GM19025 (cell line): ENCODE measurements around the gene ST8SIA5.

Experiments used
- ATAC-seq: cut with Tn5 transposase; IDR thresholded peaks from one replicate; pipeline ENCODE4 v1.9.1; 2021; ENCODE audit warnings: mild to moderate bottlenecking, low read depth, moderate library complexity; ENCODE audit not compliant: unreplicated experiment

The ST8SIA5 gene

GRCh38 chr18:46748466-46748865 is 8.4 kb downstream of the ST8SIA5 start:
- ATAC-seq = no peak

- no peak for ATAC-seq
These were observed 16.8 kb downstream of the ST8SIA5 start for GRCh38 chr18:46740046-46740445.

DNA sequence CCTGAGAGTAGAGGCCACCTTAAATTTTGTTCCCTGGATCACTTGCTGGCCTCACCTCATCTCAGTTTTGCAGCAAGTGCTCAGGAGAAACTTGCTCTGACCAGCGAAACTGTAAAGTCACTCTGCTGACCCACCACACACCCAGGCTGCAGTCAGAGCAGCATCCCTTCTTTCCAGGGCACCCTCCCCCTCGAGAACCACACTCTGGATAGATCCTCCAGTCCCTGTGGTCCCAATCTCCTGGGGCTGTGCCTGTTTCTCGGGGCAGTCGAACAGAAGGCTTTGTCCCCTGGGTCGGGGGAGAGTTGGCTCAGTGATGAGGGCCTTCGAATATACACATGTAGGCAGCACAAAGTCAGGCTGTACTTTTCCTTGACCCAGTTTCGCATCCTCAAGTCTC is 18.4 kb downstream of the ST8SIA5 start:
- no peak for ATAC-seq

DNA sequence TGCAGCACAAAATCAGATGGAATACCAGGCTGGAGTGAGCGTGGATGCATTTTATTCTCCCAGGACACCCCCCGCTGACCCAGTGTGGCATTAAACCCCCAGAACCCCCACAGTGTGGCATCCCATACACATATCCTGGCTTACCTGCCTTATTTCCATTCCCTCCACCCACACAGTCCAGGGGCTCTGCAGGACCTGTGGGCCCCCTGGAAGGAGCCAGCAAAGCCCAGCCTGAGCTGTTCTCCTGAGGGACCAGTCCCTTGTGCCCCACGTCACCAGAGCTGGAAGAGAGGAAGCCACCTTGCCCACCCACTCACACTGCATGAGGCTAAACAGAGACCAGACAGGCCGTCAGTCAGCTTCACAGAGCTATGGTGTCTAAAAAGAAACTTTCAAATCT is 20.1 kb downstream of the ST8SIA5 start:
- ATAC-seq = no peak

GRCh38 chr18:46736135-46736534 is 20.7 kb downstream of the ST8SIA5 start:
- ATAC-seq = no peak

DNA sequence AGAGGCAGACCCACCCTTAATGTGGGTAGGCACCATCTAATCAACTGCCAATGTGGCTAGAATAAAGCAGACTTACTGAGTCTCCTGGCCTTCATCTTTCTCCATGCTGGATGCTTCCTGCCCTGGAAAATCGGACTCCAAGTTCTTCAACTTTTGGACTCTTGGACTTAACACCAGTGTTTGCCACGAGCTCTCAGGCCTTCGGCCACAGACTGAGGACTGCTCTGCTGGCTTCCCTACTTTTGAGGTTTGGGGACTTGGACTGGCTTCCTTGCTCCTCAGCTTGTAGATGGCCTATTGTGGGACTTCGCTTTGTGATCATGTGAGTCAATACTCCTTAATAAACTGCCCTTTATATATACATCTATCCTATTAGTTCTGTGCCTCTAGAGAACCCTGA is 21.9 kb downstream of the ST8SIA5 start:
- ATAC-seq = no peak

DNA sequence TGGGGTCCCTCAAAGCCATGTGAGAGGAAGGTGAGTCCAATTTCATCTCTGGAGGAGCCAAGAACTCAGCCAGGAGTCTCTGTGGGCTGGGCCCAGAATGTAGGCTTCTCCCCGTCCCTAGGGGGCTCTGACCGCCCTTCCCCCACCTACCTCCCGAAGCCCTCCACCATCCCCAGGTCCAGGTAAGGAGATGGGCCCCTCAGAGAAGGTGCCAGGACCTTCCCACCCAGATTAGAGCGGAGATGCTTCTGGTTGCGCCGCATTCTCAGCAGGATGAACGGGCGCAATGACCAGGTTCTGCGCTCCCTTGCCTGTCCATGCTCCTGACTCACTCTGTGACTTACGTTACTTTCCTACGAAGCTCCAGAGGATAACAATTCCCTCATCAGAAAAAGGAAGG is 23.0 kb downstream of the ST8SIA5 start:
- ATAC-seq = no peak

- no peak for ATAC-seq
These were observed 24.1 kb downstream of the ST8SIA5 start for GRCh38 chr18:46732801-46733200.

DNA sequence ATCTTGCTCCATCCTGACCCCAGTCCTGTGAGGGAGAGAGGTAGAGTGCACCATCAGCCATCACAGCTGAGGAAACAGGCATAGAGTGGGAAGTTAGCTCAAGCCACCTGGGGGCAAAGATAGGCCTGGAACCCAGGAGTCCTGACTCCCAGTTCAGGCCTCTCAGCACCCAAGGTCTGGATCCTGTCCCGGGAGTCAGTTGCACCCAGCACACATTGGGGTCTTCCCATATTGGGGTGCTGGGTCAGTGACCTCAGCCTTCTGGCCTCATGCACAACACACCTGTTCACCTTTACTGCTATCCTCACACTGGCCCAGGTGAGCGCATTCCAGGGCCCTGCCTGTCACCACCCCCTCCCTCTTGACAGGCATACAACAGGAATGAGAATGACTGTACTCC is 24.7 kb downstream of the ST8SIA5 start:
- no peak for ATAC-seq

DNA sequence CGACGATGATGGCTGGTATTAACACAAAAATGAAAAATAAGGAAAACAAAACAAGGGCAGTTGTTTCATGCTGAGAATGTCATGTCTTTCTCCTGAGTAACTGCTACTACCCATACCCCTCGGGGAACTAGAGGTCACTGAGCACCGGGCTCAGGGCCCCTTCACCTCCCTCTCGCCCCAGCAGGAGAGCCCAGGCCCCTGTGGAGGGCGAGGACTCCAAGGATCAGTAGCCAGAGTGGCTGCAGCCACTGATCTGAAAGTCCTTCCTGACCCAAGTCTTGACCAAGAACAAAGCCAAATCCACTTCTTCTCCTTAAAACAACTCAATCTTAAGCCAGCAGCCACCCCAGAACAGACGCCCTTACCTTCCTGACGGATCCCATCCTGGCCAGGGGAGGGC is 25.5 kb downstream of the ST8SIA5 start:
- ATAC-seq = no peak

DNA sequence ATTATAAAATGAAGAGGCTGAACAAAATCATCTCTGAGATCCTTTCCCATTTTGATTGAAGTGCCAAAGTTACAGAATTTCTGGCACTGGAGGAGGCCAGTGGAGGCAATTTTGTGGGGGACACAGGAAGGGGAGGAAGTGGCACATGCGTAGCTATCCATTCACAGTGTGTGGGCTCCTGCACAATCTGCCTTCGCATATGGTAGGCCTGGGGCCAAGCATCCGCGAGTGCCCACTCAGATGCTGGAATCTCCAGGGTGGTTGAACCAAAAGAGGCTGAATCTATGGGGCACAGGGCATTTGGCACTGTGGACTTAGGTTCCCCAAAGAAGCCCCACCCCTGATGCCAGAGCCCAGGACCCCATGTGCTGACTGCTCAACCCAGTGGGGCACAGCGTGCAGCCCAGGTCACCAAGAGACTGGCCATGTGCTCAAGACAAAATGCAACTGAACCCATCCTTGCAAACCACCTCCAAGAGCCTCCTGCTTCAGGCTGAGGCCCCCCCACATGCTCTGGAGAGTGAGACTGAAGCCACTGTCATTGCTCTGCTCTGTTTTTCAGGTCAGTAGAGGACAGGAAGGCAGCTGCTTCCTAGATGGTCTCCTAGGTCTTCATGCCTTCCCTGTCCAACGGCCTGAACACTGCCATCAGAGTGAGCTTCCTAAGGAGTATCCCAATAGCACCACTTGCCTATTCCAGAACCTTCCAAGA is 28.5 kb downstream of the ST8SIA5 start:
- ATAC-seq = no peak

GRCh38 chr18:46727177-46727576 is 29.7 kb downstream of the ST8SIA5 start:
- no peak for ATAC-seq

- ATAC-seq = no peak
These were observed 31.5 kb downstream of the ST8SIA5 start for GRCh38 chr18:46725310-46725709.

DNA sequence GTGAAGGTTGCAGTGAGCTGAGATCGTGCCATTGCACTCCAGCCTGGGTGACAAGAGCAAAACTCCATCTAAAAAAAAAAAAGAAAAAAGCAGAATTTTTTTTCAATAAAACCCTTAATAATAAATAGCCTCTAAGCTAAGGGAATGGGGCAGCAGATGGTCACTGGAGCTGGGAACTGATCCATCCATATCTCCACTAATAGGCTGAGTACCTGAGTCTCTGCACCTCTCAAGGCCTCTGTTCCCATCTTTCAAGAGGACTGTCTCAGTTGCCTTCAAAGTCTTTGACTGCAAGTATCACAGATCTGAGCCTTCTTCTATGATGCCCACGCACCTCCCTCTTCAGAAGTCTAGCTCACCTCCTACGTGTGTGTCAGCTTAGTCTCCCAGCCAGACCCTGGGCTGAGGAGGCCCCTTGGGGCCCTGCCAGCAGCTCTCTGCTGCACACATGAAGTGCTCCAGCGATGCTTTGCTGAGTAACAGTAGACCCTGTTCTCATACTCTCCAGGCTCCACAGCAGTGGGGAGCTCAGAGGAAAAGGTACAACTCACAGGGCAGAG is 32.9 kb downstream of the ST8SIA5 start:
- no peak for ATAC-seq

DNA sequence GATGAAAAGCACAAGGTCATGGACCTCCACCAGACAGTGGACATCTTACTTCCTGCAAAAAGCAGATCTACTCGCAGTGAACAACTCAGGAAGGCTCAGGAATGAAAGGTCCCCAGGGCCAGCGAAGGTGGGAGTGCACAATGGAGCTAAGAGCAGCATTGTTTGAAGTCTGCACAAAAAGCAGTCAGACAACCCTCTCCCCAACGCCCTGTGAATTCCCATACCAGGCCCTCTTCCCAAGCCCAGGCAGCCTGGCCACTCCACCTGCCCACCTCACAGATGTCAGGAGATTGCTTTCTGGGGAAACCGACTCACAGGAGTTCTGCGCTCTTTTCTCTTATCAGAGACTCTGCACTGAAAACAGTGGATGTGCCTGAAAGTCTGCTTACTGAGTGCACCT is 34.8 kb downstream of the ST8SIA5 start:
- ATAC-seq = no peak

- ATAC-seq = no peak
These were observed 35.5 kb downstream of the ST8SIA5 start for GRCh38 chr18:46721331-46721730.

GRCh38 chr18:46720521-46720920 is 36.3 kb downstream of the ST8SIA5 start:
- ATAC-seq = no peak

- ATAC-seq = no peak
These were observed 36.8 kb downstream of the ST8SIA5 start for GRCh38 chr18:46720092-46720491.

- ATAC-seq = no peak
These were observed 37.5 kb downstream of the ST8SIA5 start for GRCh38 chr18:46719388-46719787.

- ATAC-seq = no peak
These were observed 38.1 kb downstream of the ST8SIA5 start for GRCh38 chr18:46718501-46719341.

- no peak for ATAC-seq
These were observed 40.0 kb downstream of the ST8SIA5 start for GRCh38 chr18:46716827-46717226.

DNA sequence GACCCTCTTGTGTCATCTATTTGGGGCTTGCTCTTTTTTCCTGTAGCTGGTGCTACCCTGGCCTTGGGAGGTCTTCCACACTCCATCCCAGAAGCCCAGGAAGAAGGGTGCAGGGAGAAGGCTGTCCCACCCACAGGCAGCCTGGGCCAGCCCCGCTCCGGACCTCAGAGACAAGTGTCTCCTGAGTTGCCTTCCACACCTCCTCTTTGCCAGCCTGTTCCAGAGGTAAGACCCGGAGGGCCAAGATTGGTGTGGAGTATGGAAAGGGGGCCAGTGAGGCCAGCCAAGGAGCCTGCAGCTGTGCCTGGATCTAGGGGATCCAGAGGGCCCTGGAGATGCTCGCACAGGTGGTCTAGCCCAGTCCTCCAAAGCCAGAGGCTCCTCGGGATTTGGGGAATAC is 40.5 kb downstream of the ST8SIA5 start:
- ATAC-seq = no peak
